HepG2 (cell line): ENCODE data around the gene HCAR1. TPM values are rescaled to one million over a fixed set of nuclear protein-coding genes. Genes with fewer than 3 reads are reported as not detected.
A peak's percentile ranks its signal among the peaks of the same experiment; 100 is the strongest.

Experiments
- ATAC-seq: fragments of 200-7000 bp; cut with Tn5 transposase; 3 replicates; pipeline ENCODE4 v1.9.1; 2020; ENCODE audit warnings: mild to moderate bottlenecking, moderate library complexity
- BruUV-seq: library from RNA; stranded (reverse); fragments of 400-500 nt; replicated peaks from 2 replicates; lab custom pipeline; 2021; lab: Mats Ljungman, UMichigan
- CTCF ChIA-PET: fragments of 300-600 bp; formaldehyde crosslinking; extraction: SDS; loops from one replicate; lab custom pipeline; 2021; ENCODE audit warnings: low total read pairs, inconsistent platforms, low intra/inter-chr PET ratio; lab: Yijun Ruan, JAX
- POLR2A ChIA-PET: fragments of 350-600 bp; sonication (Branson Sonifier 250); formaldehyde crosslinking; loops from one replicate; lab custom pipeline; 2020; ENCODE audit warnings: antibody characterized with exemption, inconsistent platforms; lab: Yijun Ruan, JAX
- DNase-seq: peaks from one replicate; pipeline ENCODE4 v3.0.0-alpha.2; 2015; ENCODE audit warnings: low spot score
- FAIRE-seq: peaks from 3 replicates; lab custom pipeline; 2011; peaks lifted over from hg19 to GRCh38; lab: Jason Lieb, UNC
- H2AFZ ChIP-seq: one replicate; pipeline ENCODE4 v1.6.1; 2011; ENCODE audit warnings: low read length, inconsistent platforms
- H3K27ac ChIP-seq: fragments of 300-600 bp; 3 replicates; pipeline ENCODE4 v1.8.0; 2011; ENCODE audit warnings: mixed run types, mild to moderate bottlenecking, mixed read lengths, low read length, inconsistent platforms; ENCODE audit not compliant: insufficient read depth; ENCODE audit errors: extremely low read length
- H3K27me3 ChIP-seq, 2 experiments: fragments of 200-600 bp in 1 of 2; 2 replicates in 1 of 2; 3 replicates in 1 of 2; pipeline versions ENCODE4 v1.6.0 to v1.8.0; 2011; ENCODE audit warnings: low read length in 2 of 2, mild to moderate bottlenecking in 2 of 2, moderate library complexity in 2 of 2, inconsistent platforms in 1 of 2; ENCODE audit not compliant: insufficient read depth in 2 of 2, control insufficient read depth in 1 of 2
- H3K36me3 ChIP-seq, 2 experiments: fragments of 200-600 bp in 1 of 2; replicated peaks in 1 of 2; 2 replicates in 1 of 2; 3 replicates in 1 of 2; pipeline versions ENCODE4 v1.5.1 to v1.8.0; 2011; ENCODE audit warnings: low read length in 2 of 2, inconsistent platforms in 1 of 2; ENCODE audit not compliant: insufficient read depth in 2 of 2, control insufficient read depth in 1 of 2
- H3K4me1 ChIP-seq: 2 replicates; pipeline ENCODE4 v1.5.1; 2012; ENCODE audit warnings: low read length, inconsistent platforms; ENCODE audit not compliant: insufficient read depth
- H3K4me2 ChIP-seq: 2 replicates; pipeline ENCODE4 v1.6.0; 2011; ENCODE audit warnings: low read depth, low read length, inconsistent platforms
- H3K4me3 ChIP-seq, 3 experiments: fragments of 200-600 bp in 1 of 3; sonication (generic), shearing (Covaris generic) in 1 of 3; replicated peaks in 1 of 3; 2 replicates each; pipeline ENCODE4 v1.5.1; 2011 to 2016; ENCODE audit warnings: low read length in 3 of 3, inconsistent platforms in 2 of 3, low read depth in 2 of 3, mild to moderate bottlenecking in 2 of 3, control low read depth in 1 of 3, mixed read lengths in 1 of 3; ENCODE audit not compliant: insufficient read depth in 1 of 3
- H3K79me2 ChIP-seq: one replicate; pipeline ENCODE4 v1.6.1; 2011; ENCODE audit warnings: low read length, inconsistent platforms; ENCODE audit not compliant: insufficient read depth
- H3K9ac ChIP-seq: 2 replicates; pipeline ENCODE4 v1.6.0; 2011; ENCODE audit warnings: mild to moderate bottlenecking, low read depth, low read length, inconsistent platforms; ENCODE audit not compliant: insufficient read depth
- H3K9me3 ChIP-seq: 2 replicates; pipeline ENCODE4 v1.5.1; 2012; ENCODE audit warnings: mild to moderate bottlenecking, low read length
- H4K20me1 ChIP-seq: 2 replicates; pipeline ENCODE4 v1.6.0; 2011; ENCODE audit warnings: inconsistent platforms, mild to moderate bottlenecking, low read length, moderate library complexity; ENCODE audit not compliant: insufficient read depth
- IKZF4 ChIP-seq: sonication (generic); formaldehyde crosslinking; IDR thresholded peaks from 2 replicates; pipeline ENCODE4 v1.5.1; 2020; ENCODE audit warnings: borderline replicate concordance, mild to moderate bottlenecking, low read depth, missing genetic modification reagents; ENCODE audit errors: not compliant biosample characterization
- KLF15 ChIP-seq: sonication (generic); formaldehyde crosslinking; IDR thresholded peaks from 2 replicates; pipeline ENCODE4 v1.8.1; 2023; ENCODE audit warnings: borderline replicate concordance, mild to moderate bottlenecking, inconsistent platforms, missing genetic modification reagents, mixed read lengths
- POGZ ChIP-seq: sonication (generic); formaldehyde crosslinking; IDR thresholded peaks from 2 replicates; pipeline ENCODE4 v1.4.0; 2020; ENCODE audit warnings: mild to moderate bottlenecking, missing genetic modification reagents
- POLR2G ChIP-seq: fragments of 200-400 bp; formaldehyde crosslinking; IDR thresholded peaks from 2 replicates; pipeline ENCODE4 v1.6.1; 2018; ENCODE audit warnings: mild to moderate bottlenecking, low read depth, low read length, moderate library complexity
- SIN3A ChIP-seq: IDR thresholded peaks from 2 replicates; pipeline ENCODE4 v1.6.1; 2011; ENCODE audit warnings: low read depth, mild to moderate bottlenecking, control low read depth, low read length, borderline replicate concordance
- SNAPC2 ChIP-seq: sonication (generic); formaldehyde crosslinking; IDR thresholded peaks from 2 replicates; pipeline ENCODE4 v1.8.1; 2022; ENCODE audit warnings: mild to moderate bottlenecking, missing genetic modification reagents
- ZBTB38 ChIP-seq: sonication (generic); formaldehyde crosslinking; IDR thresholded peaks from 2 replicates; pipeline ENCODE4 v1.5.1; 2020; ENCODE audit warnings: mild to moderate bottlenecking, missing genetic modification reagents
- ZFP82 ChIP-seq: sonication (generic); formaldehyde crosslinking; IDR thresholded peaks from 2 replicates; pipeline ENCODE4 v1.5.1; 2020; ENCODE audit warnings: mild to moderate bottlenecking, missing genetic modification reagents, borderline replicate concordance
- ZNF432 ChIP-seq: sonication (generic); formaldehyde crosslinking; IDR thresholded peaks from 2 replicates; pipeline ENCODE4 v1.5.0; 2020; ENCODE audit warnings: missing genetic modification reagents, mild to moderate bottlenecking, borderline replicate concordance
- ZNF446 ChIP-seq: sonication (generic); formaldehyde crosslinking; IDR thresholded peaks from 2 replicates; pipeline ENCODE4 v1.5.0; 2020; ENCODE audit warnings: mild to moderate bottlenecking, missing genetic modification reagents
- ZNF607 ChIP-seq: sonication (generic); formaldehyde crosslinking; IDR thresholded peaks from 2 replicates; pipeline ENCODE4 v1.5.1; 2020; ENCODE audit warnings: missing genetic modification reagents, mild to moderate bottlenecking, borderline replicate concordance
- ZNF773 ChIP-seq: sonication (generic); formaldehyde crosslinking; IDR thresholded peaks from 2 replicates; pipeline ENCODE4 v1.4.0; 2020; ENCODE audit warnings: missing genetic modification reagents, borderline replicate concordance
- WGBS: methylation state at CpG from one replicate; pipeline ENCODE4 v1.1.6; 2017; ENCODE audit warnings: low lambda C conversion rate; 5-methylcytosine and 5-hydroxymethylcytosine counted together
- in situ Hi-C: cut with HindIII; loops from 2 replicates; pipeline ENCODE4 v1.10.0; 2017; ENCODE audit warnings: low pct_unique_long_range_greater_than_20kb; ENCODE audit not compliant: extremely low pct_ligation_motif_present
- intact Hi-C: fragments of 100-400 bp; cut with micrococcal nuclease; formaldehyde crosslinking; loops from one replicate; pipeline ENCODE4 v1.10.0; 2022; ENCODE audit not compliant: unreplicated experiment
- polyA plus RNA-seq, 8 experiments: library from polyadenylated mRNA; depleted of rRNA in 3 of 8; stranded (reverse) in 7 of 8; unstranded in 1 of 8; fragments of >200 nt; fragmentation: Illumina TruSeq in 4 of 8; extraction: Trizol in 4 of 8; gene quantifications; 2 replicates each; pipeline versions ENCODE4 v1.2.1 to v1.2.3, GENCODE V29; 2011 to 2016; ENCODE audit warnings: low read depth in 4 of 8, missing spikeins in 1 of 8, mixed read lengths in 1 of 8; ENCODE audit not compliant: insufficient read depth in 1 of 8
- total RNA-seq, 5 experiments: library from RNA; depleted of rRNA; stranded (reverse); fragments of >200 nt; fragmentation: Illumina TruSeq; extraction: Trizol; gene quantifications; 2 replicates each; pipeline ENCODE4 v1.2.3, GENCODE V29; 2016; ENCODE audit warnings: low read depth in 1 of 5
- TF ChIP-seq, protein P1 (sequence below): sonication (generic); formaldehyde crosslinking; IDR thresholded peaks from 2 replicates; pipeline ENCODE4 v1.5.1; 2020; ENCODE audit warnings: mild to moderate bottlenecking, missing genetic modification reagents, moderate library complexity
- TF ChIP-seq, protein P2 (sequence below): sonication (generic); formaldehyde crosslinking; IDR thresholded peaks from 2 replicates; pipeline ENCODE4 v1.4.0; 2020; ENCODE audit warnings: mild to moderate bottlenecking, missing genetic modification reagents
- TF ChIP-seq, protein P3 (sequence below): sonication (generic); formaldehyde crosslinking; IDR thresholded peaks from 2 replicates; pipeline ENCODE4 v1.5.1; 2020; ENCODE audit warnings: mild to moderate bottlenecking, missing genetic modification reagents, moderate library complexity

The HCAR1 gene
- total and polyA plus RNA-seq, 2 of the 13 experiments (the other 11 are each of a cell fraction or from before 2014, with no cell fraction given): 0.53 to 4.4 TPM

DNA sequence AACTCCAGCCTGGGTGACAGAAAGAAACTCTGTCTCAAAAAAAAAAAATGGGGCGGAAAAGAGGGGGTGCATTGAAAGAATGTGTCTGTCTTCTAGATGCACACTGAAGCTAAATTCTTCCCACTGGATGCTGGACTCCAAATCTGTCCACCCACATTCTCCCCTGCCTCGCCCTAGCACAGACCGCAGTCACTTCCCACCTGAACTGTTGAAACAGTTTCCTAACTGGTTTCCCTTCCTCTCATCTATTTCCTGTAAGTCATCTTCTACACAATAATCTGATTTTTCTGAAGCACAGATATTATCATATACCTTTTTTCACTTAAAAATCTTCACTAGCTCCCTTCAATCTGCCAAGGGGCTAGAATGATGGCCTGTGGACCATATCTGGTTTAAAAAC is 1.5 kb upstream of the HCAR1 start (continued):
- TF ChIP-seq IKZF4 (CRISPR knock-in tag): no peak
- TF ChIP-seq SIN3A: no peak
- TF ChIP-seq ZNF446: no peak
- TF ChIP-seq ZNF607 (CRISPR knock-in tag): no peak

DNA sequence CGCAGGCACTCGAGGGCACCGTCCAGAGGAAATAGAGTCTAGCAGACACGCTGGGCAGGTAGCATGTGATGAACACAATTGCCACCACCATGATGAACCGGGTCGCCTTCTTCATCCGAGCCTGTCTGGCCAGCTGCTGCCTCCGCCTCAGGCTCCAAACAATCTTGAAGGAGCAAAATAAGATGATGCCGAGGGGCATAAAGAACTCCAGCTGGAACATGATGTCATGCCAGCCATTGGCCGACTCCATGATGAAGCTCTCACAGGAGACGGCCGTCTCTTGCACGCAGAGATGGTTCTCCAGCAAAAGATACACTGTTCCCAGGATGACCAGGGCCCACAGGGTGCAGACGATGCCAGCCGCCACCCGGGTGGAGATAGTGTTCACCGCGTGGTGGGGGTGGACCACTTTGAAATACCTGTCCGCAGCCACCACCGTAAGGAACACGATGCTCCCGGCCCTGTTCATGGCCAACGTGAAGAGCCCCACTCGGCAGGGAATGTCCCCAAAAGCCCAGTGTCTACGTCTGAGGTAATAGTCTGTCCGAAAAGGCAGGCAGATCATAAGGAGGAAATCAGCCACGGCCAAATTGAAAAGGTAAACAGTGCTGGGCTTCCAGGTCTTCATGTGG is 945 bp downstream of the HCAR1 start:
- 48% methylated on average over 13 of the region's 27 CpGs for WGBS
- Histone ChIP-seq H3K9ac (peak overlapping the region; percentile 58), H4K20me1 (no peaks in the 10 kb centered on the region), H3K4me1 (peaks cover 80% of the 10 kb centered on the region), H3K27me3 (no peaks in the 10 kb centered on the region), H3K27ac (no peak overlapping the region), H3K9me3 (no peaks in the 10 kb centered on the region), H3K4me2 (peak overlapping the region; percentile 95), H3K79me2 (no peaks in the 10 kb centered on the region), H3K4me3 (peak overlapping the region; percentile 68 to 80 (median 76)), H2AFZ (peak overlapping the region; percentile 91), H3K36me3 (no peaks in the 10 kb centered on the region)
- ChIA-PET CTCF (no interaction called here), POLR2A (interaction anchor here (1.4 kb wide), 1 partner anchor 9 kb away, joined by 4 read pairs; no protein-coding TSS in a partner anchor)
- DNase-seq (no peak), ATAC-seq (peak; percentile 9; the same call in 1 of the 3 replicates), FAIRE-seq (no peak)
- BruUV-seq: no TSS peak
- in situ Hi-C loops (no loop called here), intact Hi-C loops (loop anchor here (10.0 kb wide), 1 partner anchor 55 kb away; no protein-coding TSS in a partner anchor)
- TF ChIP-seq ZNF432 (CRISPR knock-in tag): no peak
- TF ChIP-seq, protein P1, sequence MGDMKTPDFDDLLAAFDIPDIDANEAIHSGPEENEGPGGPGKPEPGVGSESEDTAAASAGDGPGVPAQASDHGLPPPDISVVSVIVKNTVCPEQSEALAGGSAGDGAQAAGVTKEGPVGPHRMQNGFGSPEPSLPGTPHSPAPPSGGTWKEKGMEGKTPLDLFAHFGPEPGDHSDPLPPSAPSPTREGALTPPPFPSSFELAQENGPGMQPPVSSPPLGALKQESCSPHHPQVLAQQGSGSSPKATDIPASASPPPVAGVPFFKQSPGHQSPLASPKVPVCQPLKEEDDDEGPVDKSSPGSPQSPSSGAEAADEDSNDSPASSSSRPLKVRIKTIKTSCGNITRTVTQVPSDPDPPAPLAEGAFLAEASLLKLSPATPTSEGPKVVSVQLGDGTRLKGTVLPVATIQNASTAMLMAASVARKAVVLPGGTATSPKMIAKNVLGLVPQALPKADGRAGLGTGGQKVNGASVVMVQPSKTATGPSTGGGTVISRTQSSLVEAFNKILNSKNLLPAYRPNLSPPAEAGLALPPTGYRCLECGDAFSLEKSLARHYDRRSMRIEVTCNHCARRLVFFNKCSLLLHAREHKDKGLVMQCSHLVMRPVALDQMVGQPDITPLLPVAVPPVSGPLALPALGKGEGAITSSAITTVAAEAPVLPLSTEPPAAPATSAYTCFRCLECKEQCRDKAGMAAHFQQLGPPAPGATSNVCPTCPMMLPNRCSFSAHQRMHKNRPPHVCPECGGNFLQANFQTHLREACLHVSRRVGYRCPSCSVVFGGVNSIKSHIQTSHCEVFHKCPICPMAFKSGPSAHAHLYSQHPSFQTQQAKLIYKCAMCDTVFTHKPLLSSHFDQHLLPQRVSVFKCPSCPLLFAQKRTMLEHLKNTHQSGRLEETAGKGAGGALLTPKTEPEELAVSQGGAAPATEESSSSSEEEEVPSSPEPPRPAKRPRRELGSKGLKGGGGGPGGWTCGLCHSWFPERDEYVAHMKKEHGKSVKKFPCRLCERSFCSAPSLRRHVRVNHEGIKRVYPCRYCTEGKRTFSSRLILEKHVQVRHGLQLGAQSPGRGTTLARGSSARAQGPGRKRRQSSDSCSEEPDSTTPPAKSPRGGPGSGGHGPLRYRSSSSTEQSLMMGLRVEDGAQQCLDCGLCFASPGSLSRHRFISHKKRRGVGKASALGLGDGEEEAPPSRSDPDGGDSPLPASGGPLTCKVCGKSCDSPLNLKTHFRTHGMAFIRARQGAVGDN (CRISPR knock-in tag): peak; percentile 64; the same call in 1 of the 2 replicates
- no peak for TF ChIP-seq KLF15 (CRISPR knock-in tag)
- TF ChIP-seq ZBTB38 (CRISPR knock-in tag): peak; percentile 74
- TF ChIP-seq, protein P2, sequence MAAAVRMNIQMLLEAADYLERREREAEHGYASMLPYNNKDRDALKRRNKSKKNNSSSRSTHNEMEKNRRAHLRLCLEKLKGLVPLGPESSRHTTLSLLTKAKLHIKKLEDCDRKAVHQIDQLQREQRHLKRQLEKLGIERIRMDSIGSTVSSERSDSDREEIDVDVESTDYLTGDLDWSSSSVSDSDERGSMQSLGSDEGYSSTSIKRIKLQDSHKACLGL (CRISPR knock-in tag): 0 out of 2 replicates have a peak, but pooled peaks have one; percentile 21
- no peak for TF ChIP-seq SNAPC2 (CRISPR knock-in tag)
- 0 out of 2 replicates have a peak, but pooled peaks have one; percentile 5 for TF ChIP-seq POGZ (CRISPR knock-in tag)
- TF ChIP-seq ZNF773 (CRISPR knock-in tag): no peak
- TF ChIP-seq ZFP82: 0 out of 2 replicates have a peak, but pooled peaks have one; percentile 31
- TF ChIP-seq POLR2G: no peak
- TF ChIP-seq, protein P3, sequence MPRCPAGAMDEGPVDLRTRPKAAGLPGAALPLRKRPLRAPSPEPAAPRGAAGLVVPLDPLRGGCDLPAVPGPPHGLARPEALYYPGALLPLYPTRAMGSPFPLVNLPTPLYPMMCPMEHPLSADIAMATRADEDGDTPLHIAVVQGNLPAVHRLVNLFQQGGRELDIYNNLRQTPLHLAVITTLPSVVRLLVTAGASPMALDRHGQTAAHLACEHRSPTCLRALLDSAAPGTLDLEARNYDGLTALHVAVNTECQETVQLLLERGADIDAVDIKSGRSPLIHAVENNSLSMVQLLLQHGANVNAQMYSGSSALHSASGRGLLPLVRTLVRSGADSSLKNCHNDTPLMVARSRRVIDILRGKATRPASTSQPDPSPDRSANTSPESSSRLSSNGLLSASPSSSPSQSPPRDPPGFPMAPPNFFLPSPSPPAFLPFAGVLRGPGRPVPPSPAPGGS (CRISPR knock-in tag): 0 out of 2 replicates have a peak, but pooled peaks have one; percentile 12
